DOHH2 (cell line): Measurements from ENCODE around the gene KRTAP2-3.

Experiments
- EZH2phosphoT487 ChIP-seq: fragments of 200-600 bp; sonication (generic); IDR thresholded peaks from 2 replicates; pipeline ENCODE4 v1.6.1; 2017; ENCODE audit warnings: borderline replicate concordance, mild to moderate bottlenecking, antibody characterized with exemption, low read length, moderate library complexity, mixed read lengths
- TF ChIP-seq, protein P1 (sequence below): fragments of 200-600 bp; sonication (generic); IDR thresholded peaks from one replicate; pipeline ENCODE4 v1.5.1; 2014; ENCODE audit warnings: antibody characterized with exemption, mild to moderate bottlenecking, low read depth, low read length; ENCODE audit not compliant: poor library complexity, severe bottlenecking

DNA sequence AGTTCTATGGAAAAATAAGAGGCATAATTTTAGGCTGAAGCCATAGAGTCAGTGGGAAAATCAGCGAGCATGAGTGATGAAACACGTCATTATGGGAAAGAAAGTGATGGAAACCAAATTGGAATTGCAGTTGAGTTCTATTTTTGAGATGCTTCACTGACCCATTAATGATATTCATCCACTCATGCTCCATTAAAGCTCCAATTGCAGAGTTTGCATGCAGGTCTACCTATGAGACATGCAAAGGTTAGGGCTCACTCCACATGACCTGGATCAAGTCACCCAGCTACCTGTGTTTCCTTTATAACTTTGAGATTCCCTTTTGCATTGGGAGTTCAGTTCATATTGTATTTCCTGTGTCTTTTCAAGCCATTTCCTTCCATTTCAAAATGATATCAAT, 13.8 kb upstream of the KRTAP2-3 start:
- TF ChIP-seq, protein P1, sequence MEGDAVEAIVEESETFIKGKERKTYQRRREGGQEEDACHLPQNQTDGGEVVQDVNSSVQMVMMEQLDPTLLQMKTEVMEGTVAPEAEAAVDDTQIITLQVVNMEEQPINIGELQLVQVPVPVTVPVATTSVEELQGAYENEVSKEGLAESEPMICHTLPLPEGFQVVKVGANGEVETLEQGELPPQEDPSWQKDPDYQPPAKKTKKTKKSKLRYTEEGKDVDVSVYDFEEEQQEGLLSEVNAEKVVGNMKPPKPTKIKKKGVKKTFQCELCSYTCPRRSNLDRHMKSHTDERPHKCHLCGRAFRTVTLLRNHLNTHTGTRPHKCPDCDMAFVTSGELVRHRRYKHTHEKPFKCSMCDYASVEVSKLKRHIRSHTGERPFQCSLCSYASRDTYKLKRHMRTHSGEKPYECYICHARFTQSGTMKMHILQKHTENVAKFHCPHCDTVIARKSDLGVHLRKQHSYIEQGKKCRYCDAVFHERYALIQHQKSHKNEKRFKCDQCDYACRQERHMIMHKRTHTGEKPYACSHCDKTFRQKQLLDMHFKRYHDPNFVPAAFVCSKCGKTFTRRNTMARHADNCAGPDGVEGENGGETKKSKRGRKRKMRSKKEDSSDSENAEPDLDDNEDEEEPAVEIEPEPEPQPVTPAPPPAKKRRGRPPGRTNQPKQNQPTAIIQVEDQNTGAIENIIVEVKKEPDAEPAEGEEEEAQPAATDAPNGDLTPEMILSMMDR: no peak
- TF ChIP-seq EZH2phosphoT487: no peak
